B cell (primary cell): Measurements from ENCODE around the gene MAT1A.

Source experiments
- EZH2 ChIP-seq: IDR thresholded peaks from 2 replicates; pipeline ENCODE4 v1.6.1; 2012; ENCODE audit warnings: borderline replicate concordance, low read depth, mild to moderate bottlenecking, moderate library complexity, low read length; ENCODE audit not compliant: insufficient read depth, poor library complexity, severe bottlenecking
- TF ChIP-seq, protein P1 (sequence below): fragments of 200-600 bp; IDR thresholded peaks from one replicate; pipeline ENCODE4 v1.8.0; 2022; ENCODE audit warnings: antibody characterized with exemption, mild to moderate bottlenecking

DNA sequence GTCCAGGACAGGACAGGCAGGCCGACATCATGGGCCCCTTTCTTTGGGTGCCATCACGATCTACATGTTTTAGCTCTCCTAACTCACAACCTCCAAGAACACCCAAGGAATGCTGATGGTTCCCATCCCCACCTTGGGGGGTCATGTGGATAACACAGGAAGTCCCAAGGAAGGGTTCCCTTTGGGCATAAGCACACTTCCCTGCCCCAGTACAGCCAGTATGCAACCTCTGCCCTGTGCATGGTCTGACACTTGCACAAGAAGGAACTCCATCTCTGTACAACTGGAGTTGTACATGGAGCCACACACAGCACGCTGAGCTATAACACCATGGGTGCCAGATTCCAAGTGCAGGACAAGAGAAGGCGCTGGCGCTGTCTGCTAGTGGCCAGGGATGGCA, 11.0 kb downstream of the MAT1A start:
- TF ChIP-seq, protein P1, sequence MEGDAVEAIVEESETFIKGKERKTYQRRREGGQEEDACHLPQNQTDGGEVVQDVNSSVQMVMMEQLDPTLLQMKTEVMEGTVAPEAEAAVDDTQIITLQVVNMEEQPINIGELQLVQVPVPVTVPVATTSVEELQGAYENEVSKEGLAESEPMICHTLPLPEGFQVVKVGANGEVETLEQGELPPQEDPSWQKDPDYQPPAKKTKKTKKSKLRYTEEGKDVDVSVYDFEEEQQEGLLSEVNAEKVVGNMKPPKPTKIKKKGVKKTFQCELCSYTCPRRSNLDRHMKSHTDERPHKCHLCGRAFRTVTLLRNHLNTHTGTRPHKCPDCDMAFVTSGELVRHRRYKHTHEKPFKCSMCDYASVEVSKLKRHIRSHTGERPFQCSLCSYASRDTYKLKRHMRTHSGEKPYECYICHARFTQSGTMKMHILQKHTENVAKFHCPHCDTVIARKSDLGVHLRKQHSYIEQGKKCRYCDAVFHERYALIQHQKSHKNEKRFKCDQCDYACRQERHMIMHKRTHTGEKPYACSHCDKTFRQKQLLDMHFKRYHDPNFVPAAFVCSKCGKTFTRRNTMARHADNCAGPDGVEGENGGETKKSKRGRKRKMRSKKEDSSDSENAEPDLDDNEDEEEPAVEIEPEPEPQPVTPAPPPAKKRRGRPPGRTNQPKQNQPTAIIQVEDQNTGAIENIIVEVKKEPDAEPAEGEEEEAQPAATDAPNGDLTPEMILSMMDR: no peak
- no peak for TF ChIP-seq EZH2
